Loucy (cell line): ENCODE results near the gene FSD2.

Source experiments
- H2AFZ ChIP-seq: fragments of 200-600 bp; sonication (generic); 2 replicates; pipeline ENCODE4 v1.6.0; 2016; ENCODE audit warnings: antibody characterized with exemption, mild to moderate bottlenecking, low read length, moderate library complexity
- H3F3A ChIP-seq: fragments of 200-600 bp; 2 replicates; pipeline ENCODE4 v1.6.0; 2016; ENCODE audit warnings: antibody characterized with exemption, low read depth, mild to moderate bottlenecking
- H3K27me3 ChIP-seq: fragments of 200-600 bp; sonication (generic); 2 replicates; pipeline ENCODE4 v1.6.1; 2014; ENCODE audit warnings: low read length, mild to moderate bottlenecking; ENCODE audit not compliant: insufficient read depth, poor library complexity, severe bottlenecking
- H3K36me3 ChIP-seq: fragments of 200-600 bp; sonication (generic); 2 replicates; pipeline ENCODE4 v1.6.1; 2016; ENCODE audit warnings: low read length; ENCODE audit not compliant: insufficient read depth
- H3K4me1 ChIP-seq: fragments of 200-600 bp; sonication (generic); 2 replicates; pipeline ENCODE4 v1.5.1; 2014; ENCODE audit warnings: low read length, mild to moderate bottlenecking; ENCODE audit not compliant: insufficient read depth, poor library complexity, severe bottlenecking
- H3K4me2 ChIP-seq: fragments of 200-600 bp; sonication (generic); 2 replicates; pipeline ENCODE4 v1.6.0; 2014; ENCODE audit warnings: antibody characterized with exemption, low read length, low read depth, mild to moderate bottlenecking; ENCODE audit not compliant: poor library complexity, severe bottlenecking
- H3K4me3 ChIP-seq: fragments of 200-600 bp; sonication (generic); 2 replicates; pipeline ENCODE4 v1.5.1; 2014; ENCODE audit warnings: low read length, mild to moderate bottlenecking, mixed read lengths; ENCODE audit not compliant: poor library complexity, severe bottlenecking
- H3K79me2 ChIP-seq: fragments of 200-600 bp; sonication (generic); 2 replicates; pipeline ENCODE4 v1.6.1; 2014; ENCODE audit warnings: low read length; ENCODE audit not compliant: insufficient read depth
- H3K9ac ChIP-seq: fragments of 200-600 bp; sonication (generic); 2 replicates; pipeline ENCODE4 v1.6.0; 2014; ENCODE audit warnings: mild to moderate bottlenecking, low read depth, low read length, moderate library complexity; ENCODE audit not compliant: poor library complexity, severe bottlenecking
- H3K9me2 ChIP-seq: fragments of 200-600 bp; sonication (generic); replicated peaks from 2 replicates; pipeline ENCODE4 v1.6.1; 2016; ENCODE audit warnings: low read depth, low read length, mixed read lengths
- H3K9me3 ChIP-seq: fragments of 200-600 bp; sonication (generic); 2 replicates; pipeline ENCODE4 v1.6.1; 2014; ENCODE audit warnings: mild to moderate bottlenecking, antibody characterized with exemption, low read length, low read depth; ENCODE audit not compliant: insufficient read depth
- H4K20me1 ChIP-seq: fragments of 200-600 bp; sonication (generic); 2 replicates; pipeline ENCODE4 v1.6.0; 2014; ENCODE audit warnings: antibody characterized with exemption, low read length, mild to moderate bottlenecking; ENCODE audit not compliant: insufficient read depth, poor library complexity, severe bottlenecking
- EZH2phosphoT487 ChIP-seq: fragments of 200-600 bp; IDR thresholded peaks from 2 replicates; pipeline ENCODE4 v1.6.1; 2018; ENCODE audit warnings: antibody characterized with exemption, mild to moderate bottlenecking, moderate library complexity, borderline replicate concordance
- TF ChIP-seq, protein P1 (sequence below): fragments of 200-600 bp; sonication (generic); conservative IDR thresholded peaks from 2 replicates; pipeline ENCODE4 v1.5.1; 2014; ENCODE audit warnings: mild to moderate bottlenecking, antibody characterized with exemption, low read length

The FSD2 gene

DNA sequence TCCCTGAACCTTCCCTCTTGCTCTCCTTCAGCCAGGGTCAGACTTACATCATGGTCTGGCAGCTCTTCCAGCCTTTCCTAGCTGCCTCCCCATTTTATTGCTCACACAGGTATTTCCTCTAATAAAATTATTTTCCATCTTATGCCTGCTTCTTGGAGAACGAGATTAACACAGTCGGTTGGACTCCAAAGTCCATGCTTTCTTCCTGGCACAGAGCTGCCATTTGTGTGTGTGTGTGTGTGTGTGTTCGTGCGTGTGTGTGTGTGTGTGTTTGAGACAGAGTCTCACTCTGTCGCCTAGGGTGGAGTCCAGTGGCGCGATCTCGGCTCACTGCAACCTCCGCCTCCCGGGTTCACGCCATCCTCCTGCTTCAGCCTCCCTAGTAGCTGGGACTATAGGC is 15.5 kb downstream of the FSD2 start:
- Histone ChIP-seq H2AFZ (no peak overlapping the region), H3K9ac (no peak overlapping the region), H3K9me3 (no peaks in the 10 kb centered on the region), H3K4me2 (no peak overlapping the region), H3K36me3 (no peaks in the 10 kb centered on the region), H3K4me3 (no peak overlapping the region), H3K4me1 (no peaks in the 10 kb centered on the region), H3K9me2 (no peaks in the 10 kb centered on the region), H3K79me2 (no peaks in the 10 kb centered on the region), H3F3A (no peaks in the 10 kb centered on the region), H4K20me1 (no peaks in the 10 kb centered on the region), H3K27me3 (no peaks in the 10 kb centered on the region)
- TF ChIP-seq, protein P1, sequence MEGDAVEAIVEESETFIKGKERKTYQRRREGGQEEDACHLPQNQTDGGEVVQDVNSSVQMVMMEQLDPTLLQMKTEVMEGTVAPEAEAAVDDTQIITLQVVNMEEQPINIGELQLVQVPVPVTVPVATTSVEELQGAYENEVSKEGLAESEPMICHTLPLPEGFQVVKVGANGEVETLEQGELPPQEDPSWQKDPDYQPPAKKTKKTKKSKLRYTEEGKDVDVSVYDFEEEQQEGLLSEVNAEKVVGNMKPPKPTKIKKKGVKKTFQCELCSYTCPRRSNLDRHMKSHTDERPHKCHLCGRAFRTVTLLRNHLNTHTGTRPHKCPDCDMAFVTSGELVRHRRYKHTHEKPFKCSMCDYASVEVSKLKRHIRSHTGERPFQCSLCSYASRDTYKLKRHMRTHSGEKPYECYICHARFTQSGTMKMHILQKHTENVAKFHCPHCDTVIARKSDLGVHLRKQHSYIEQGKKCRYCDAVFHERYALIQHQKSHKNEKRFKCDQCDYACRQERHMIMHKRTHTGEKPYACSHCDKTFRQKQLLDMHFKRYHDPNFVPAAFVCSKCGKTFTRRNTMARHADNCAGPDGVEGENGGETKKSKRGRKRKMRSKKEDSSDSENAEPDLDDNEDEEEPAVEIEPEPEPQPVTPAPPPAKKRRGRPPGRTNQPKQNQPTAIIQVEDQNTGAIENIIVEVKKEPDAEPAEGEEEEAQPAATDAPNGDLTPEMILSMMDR = no peak
- TF ChIP-seq EZH2phosphoT487 = no peak

DNA sequence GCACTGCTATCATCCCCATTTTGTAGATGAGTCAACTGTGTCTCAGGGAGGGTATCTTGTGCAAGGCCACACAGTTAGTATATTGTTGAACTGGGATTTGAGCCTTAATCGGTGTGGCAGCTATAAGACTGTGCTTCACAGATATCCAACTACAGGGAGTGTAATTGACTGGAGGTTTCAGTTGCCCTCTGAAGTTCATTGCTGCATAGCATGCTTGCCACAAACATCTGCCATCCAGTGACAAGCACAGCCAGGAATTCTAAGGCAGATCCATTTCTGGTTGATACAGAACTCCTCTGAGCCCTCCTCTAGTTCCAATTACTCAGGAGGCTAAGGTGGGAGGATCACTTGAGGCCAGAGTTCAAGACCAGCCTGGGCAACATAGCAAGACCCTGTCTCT is 16.4 kb downstream of the FSD2 start:
- Histone ChIP-seq H3K27me3 (no peaks in the 10 kb centered on the region), H3K9me3 (no peaks in the 10 kb centered on the region)
- TF ChIP-seq, protein P1 = no peak
- no peak for TF ChIP-seq EZH2phosphoT487

DNA sequence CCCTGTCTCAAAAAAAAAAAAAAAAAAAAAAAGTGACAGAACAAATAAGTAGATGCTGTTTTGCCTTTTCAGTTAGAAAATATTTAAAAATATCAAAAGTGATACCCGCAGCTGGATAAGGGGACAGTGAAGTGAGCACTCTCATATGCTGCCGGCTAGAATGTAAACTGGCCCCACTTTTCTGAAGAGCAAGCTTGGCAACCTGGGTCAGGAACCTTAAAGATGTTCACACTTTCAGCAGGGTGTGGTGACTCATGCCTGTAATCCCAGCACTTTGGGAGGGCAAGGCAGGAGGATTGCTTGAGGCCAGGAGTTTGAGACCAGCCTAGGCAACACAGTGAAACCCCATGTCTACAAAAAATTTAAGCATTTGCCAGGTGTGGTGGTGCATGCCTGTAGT is 17.4 kb downstream of the FSD2 start:
- no peaks in the 10 kb centered on the region for H4K20me1 ChIP-seq

More for the DNA sequence above, 16.4 kb downstream of the FSD2 start:
- no peak overlapping the region for H3K4me3 ChIP-seq
- H3K4me1 ChIP-seq = no peaks in the 10 kb centered on the region
- H4K20me1 ChIP-seq = no peaks in the 10 kb centered on the region
- H2AFZ ChIP-seq = no peak overlapping the region
- H3K36me3 ChIP-seq = no peaks in the 10 kb centered on the region
- H3K4me2 ChIP-seq = no peak overlapping the region
- no peaks in the 10 kb centered on the region for H3K9me2 ChIP-seq
- H3K79me2 ChIP-seq = no peaks in the 10 kb centered on the region
- H3K9ac ChIP-seq = no peak overlapping the region
- H3F3A ChIP-seq = no peaks in the 10 kb centered on the region

More for the DNA sequence above, 17.4 kb downstream of the FSD2 start:
- no peaks in the 10 kb centered on the region for H3K4me1 ChIP-seq
- H3K9ac ChIP-seq = no peak overlapping the region
- H3K9me3 ChIP-seq = no peaks in the 10 kb centered on the region
- no peaks in the 10 kb centered on the region for H3K79me2 ChIP-seq
- no peaks in the 10 kb centered on the region for H3K36me3 ChIP-seq
- H3K9me2 ChIP-seq = no peaks in the 10 kb centered on the region
- no peaks in the 10 kb centered on the region for H3K27me3 ChIP-seq
- no peak overlapping the region for H3K4me3 ChIP-seq
- H3F3A ChIP-seq = no peaks in the 10 kb centered on the region
- no peak for TF ChIP-seq EZH2phosphoT487
- TF ChIP-seq, protein P1 = no peak
- no peak overlapping the region for H3K4me2 ChIP-seq
- H2AFZ ChIP-seq = no peak overlapping the region
